Stimulated activated CD4-positive, alpha-beta T cell treated with anti-CD3 and anti-CD28 coated beads, Interleukin-1b, Interleukin-23, amount 100 ng/mL, for 24 hours (primary cell): ENCODE measurements around the gene NBL1.

Source experiments
- DNase-seq, 4 experiments: peaks; one replicate each; pipeline ENCODE4 v3.0.0-alpha.2; 2020; ENCODE audit warnings: low read depth in 4 of 4, low spot score in 1 of 4

The NBL1 gene, protein sequence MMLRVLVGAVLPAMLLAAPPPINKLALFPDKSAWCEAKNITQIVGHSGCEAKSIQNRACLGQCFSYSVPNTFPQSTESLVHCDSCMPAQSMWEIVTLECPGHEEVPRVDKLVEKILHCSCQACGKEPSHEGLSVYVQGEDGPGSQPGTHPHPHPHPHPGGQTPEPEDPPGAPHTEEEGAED

DNA sequence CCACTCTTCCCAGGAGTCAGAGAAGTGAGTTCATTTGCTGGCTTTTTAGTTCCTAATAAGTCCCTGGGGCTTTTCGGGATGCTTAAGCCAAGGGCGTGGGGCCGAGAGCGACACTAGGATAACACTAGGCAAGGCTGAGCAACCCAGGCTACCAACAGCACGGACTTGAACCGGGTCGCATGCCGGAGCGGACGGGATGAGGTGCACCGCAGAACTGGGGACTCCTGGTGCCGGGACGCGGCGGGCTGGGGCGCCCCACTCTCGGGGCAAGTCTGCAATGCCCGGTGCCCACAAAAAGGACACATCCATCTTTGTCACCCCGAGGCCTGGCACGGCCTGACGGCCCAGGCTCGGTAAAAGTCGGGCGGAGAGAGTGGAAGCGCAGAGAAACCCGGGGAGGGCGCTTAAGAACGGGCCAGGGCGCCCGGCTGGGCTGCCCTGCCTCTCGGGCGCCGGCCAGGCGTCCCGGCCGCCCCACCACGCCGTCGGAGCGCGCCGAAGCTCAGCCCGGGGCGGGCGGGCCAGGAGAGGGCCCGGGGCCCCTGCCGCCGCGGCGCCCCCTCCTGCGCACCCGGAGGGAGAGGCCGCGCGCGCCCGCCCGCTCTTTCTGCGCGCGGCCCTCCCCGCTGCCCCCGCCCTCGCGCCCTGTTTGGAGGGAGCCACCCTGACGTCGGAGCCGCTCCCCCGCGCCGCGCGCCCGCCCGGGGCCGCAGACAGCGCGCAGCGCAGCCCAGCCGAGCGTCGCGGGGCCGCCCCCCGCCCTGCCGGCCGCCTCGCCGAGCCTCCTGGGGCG lies at the start of gene NBL1:
Gene NBL1, plus strand, starts transcription at position 710 of the 793 bp plus-strand sequence. CDS start 10,720 bp downstream, outside the sequence.
- DNase-seq, result peak; percentile 47 to 61 (median 52)

GRCh38 chr1:19596065-19596713 lies 47.9 kb upstream of the NBL1 start:
- DNase-seq, result peak in 1 of 4 experiments; percentile 4

GRCh38 chr1:19596714-19597495 lies 47.2 kb upstream of the NBL1 start:
- peak; percentile 88 to 97 (median 92) for DNase-seq

DNA sequence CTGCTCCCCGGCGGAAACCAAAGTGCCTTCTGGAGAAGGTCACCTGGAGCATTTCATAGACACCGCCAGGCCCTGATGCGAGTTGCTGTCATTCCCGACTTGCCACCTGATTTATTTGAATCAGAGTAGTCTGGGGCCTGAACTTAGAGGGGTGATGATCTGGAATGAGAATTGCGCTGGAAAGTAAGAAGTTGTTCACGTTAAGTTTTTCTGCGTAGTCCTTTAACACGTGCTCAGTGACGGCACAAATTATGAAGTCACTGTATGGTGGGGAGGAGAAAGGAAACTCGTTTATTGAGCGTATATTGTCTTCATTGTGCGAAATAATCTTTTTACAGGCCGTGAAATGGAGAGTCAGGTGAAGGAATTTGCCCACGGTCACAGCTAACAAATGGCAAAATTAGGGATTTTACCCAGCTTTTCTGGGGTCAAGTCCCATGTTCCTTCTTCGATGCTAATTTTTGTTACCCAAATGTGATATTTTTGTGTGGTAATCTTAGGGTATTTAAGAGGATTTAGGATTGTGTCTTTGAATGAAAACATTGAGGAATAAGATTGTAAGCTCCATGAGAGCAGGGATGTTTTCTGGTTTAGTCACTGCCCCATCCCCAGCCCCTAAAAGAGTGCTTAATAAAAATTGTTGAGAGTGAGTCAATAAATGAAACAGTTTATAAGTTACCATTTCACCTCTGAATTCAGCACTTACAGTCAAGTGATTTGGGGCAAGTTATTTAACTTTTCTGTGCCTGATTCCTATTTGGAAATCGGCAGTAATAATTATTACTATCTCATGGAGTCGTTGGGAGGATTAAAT lies 46.4 kb upstream of the NBL1 start:
- DNase-seq, result peak in 1 of 4 experiments; percentile 7

DNA sequence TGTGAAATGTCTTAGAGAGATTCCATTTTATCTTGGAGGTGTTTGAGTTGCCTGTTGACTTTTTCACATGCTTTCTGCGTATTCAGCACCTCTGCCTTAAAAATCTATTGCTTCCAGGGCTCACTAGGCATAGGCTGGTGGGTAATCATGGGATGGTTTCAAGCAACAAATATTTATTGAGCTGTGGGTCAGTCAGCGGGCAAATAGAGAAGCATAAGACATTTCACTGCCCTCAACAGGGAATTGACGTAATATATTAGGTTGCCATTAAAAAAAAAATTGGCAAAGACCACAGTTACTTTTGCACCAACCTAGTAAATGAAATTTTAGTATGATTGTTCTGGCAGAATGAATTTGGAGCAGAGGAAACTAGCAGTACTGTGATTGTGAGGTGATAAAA lies 44.3 kb upstream of the NBL1 start:
- no peak for DNase-seq

GRCh38 chr1:19602486-19602885 lies 41.6 kb upstream of the NBL1 start:
- DNase-seq, result no peak

DNA sequence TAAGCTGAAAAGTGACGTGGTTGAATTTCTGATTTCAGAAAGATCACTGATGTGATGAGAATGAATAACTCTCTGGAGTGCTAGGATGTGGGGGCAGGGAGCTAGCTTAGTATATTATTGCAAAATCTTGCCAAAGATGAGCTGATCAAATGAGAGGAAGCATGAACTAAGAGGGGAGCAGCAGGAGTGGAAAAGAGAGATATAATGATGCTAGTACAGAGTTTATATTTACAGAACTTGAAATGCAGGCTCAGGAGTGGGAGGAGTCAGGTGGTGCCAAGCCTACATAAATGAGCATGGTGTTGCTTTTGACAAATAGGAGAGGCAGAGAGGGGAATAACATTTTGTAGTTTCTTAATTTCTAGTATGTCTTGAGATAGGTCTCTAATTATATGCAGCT lies 38.1 kb upstream of the NBL1 start:
- DNase-seq, result no peak

GRCh38 chr1:19606817-19607642 lies 37.1 kb upstream of the NBL1 start:
- DNase-seq, result peak in 1 of 4 experiments; percentile 9

DNA sequence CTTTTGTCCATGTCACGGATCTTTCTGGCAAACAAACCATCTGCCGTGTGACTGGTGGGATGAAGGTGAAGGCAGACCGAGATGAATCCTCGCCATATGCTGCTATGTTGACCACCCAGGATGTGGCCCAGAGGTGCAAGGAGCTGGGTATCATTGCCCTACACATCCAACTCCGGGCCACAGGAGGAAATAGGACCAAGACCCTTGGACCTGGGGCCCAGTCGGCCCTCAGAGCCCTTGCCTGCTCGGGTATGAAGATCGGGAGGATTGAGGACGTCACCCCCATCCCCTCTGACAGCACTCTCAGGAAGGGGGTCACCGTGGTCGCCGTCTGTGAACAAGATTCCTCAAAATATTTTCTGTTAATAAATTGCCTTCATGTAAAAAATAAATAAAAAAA lies 35.9 kb upstream of the NBL1 start:
- no peak for DNase-seq

- no peak for DNase-seq
These were observed 33.7 kb upstream of the NBL1 start for GRCh38 chr1:19610282-19610981.

DNA sequence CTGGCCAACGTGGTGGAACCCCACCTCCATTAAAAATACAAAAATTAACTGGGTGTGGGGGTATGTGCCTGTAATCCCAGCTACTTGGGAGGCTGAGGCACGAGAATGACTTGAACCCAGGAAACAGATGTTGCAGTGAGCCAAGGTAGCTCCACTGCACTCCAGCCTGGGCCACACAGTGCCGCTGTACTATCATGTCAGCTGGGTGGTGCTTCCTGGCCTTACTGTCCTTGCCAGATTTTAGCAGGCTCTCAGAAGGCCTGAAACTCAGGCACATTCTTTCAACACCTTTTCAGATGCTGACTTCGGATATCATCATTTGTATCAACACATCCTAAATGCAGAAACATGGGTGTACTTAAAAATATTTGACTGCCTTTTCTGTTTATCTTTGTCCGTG lies 31.6 kb upstream of the NBL1 start:
- DNase-seq, result no peak

DNA sequence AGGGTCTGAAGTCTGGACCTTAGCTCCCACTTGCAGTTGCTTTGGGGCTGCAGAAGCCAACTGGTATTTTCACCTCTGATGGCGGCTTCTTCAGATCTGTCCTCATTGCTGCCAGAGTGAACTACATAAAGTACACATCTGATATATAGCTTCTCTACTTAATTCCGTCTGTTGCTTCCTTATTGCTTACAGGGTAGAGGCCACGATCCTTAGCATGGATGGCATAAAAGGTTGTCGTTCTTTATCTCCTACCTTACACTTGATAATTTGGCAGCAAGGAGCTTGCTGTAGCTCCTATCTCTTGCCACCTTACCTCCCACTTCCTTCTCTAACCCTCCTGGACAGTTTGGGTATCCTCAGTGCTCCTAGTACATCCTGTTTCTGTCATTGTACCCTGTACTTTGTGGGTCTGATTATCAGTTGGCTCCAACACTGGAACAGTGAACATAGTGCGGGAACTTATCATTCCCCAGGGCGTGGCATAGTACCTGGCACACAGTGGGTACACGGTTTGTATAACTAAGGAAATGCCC lies 30.9 kb upstream of the NBL1 start:
- no peak for DNase-seq

DNA sequence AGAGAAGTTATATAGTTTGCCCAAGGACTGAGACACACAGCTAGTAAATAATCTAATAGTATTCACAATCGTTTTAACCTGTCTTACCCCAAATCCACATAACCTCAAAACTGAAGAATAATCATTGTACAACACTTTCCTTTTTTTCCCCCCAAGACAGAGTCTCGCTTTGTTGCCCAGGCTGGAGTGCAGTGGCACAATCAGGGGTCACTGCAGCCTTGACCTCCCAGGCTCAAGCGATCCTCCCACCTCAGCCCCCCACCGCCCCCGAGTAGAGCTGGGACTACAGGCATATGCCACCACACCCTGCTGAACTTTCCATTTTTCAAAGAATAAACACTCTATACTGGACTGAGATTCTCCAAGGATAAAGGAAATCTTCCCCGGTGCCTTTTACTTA lies 28.7 kb upstream of the NBL1 start:
- DNase-seq, result no peak

GRCh38 chr1:19616489-19616888 lies 27.6 kb upstream of the NBL1 start:
- no peak for DNase-seq

DNA sequence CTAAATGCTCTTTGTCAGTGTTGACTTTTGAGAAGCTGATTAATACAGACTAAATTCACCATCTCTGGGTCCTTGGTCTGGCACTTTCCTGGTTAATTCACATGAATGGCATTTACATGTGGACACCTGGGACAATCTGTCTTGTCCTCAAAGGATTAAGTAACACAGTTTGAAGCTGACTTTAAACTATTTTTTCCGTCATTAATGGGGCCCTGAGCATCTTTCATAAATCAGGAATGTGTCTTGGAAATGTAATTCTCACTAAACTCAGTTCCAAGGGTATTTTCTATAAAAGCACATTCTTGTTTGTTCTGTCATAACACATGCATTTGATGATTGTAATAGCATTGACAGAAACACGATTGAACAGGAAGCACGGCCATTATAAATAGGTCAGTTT lies 26.7 kb upstream of the NBL1 start:
- no peak for DNase-seq

DNA sequence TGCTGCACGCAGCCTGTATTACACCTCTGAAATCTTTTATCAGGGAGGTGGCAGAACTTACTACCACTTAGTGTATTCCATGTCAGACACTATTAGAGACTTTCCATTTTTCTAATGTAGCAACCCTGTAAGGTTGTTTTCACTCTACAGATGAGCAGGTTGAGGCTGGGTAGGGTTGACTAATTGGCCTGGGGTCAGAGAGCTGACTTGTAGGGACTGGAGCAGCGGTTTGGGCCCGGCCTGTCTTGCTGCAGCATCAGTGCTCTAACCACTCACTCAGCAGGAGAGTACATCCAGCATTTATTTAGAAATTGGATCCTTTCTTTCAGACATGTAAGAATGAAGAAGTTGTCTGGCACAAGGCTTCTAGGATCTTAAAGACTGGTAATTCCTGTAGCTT lies 25.7 kb upstream of the NBL1 start:
- DNase-seq, result no peak

DNA sequence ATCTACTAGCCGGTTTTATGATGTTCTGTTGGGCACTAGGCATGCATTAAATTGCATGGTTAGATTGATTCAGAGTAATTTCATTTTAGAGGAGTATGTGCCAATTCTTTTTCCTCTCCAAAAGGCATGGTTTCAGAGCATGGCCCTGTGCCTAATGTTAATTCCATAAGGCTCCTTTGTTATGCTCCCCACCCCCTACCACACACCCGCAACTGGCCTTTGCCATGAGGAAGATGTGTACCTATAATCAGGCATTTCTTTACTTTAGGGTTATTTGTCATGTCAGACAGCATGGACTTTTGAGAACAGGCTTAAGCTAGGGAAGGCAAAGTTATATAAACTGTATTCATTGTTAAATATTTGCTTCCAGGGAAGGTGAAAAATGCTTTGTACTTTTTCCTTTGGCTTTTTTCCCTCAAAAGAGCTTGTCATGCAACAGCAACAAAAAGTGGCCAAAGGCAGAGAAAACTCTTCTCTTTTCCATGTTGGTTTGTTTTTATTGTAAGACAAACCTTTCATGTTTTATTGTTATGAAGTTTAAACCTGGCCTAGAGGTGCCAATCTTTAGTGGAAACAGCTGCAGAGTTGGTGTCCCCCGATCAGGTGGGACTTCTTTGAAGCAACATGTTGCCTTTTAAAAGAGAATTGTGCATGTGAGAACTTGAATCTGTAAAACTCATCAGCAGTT lies 24.3 kb upstream of the NBL1 start:
- no peak for DNase-seq

GRCh38 chr1:19620786-19621185 lies 23.3 kb upstream of the NBL1 start:
- DNase-seq, result no peak
